GM18502 (cell line): Measurements from ENCODE around the gene TFEC.
"Not testable (repeated sequence)": the region's sequence is repeated elsewhere in the genome, so short reads cannot be mapped to it uniquely, and the experiment has no call there.

Experiments used
- ATAC-seq: cut with Tn5 transposase; IDR thresholded peaks from one replicate; pipeline ENCODE4 v1.9.1; 2021; ENCODE audit warnings: mild to moderate bottlenecking; ENCODE audit not compliant: unreplicated experiment, poor library complexity

The TFEC gene

DNA sequence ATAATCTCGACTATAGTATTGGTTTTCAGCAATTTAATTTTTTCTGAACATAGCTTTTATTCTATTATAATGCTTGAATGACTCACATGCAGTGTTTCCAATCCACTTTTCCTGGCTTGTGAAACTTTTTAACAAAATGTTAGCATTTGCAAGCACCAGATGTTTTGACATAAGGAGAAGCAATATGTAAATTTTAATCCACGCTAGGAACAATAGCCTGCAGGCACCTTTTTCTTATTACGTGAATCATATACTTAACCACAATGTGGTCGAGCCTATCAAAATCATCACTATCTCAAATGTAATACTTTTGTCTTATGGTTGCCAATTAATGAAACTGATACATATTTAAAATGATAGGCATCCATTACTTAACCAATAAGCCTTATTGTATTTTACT is 97.1 kb downstream of the TFEC start:
- no peak for ATAC-seq

DNA sequence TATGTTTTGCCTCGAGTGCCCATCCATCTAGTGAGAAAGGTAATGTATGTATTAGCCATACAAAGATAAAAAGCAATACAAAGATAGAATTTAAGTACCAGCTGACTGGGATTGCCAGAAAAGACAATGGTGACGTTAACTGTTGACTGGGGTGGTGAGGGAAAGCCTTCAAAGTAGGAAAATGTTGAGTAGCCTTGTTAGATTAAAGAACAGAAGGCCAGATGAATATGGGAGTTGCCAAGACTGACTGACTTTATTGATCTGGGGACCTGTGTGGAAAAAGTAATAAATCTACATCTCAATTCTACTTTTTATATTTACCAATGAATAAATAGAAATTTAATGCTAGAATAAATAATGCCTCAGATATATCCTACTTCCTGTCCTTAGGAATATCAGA is 97.7 kb downstream of the TFEC start:
- no peak for ATAC-seq

DNA sequence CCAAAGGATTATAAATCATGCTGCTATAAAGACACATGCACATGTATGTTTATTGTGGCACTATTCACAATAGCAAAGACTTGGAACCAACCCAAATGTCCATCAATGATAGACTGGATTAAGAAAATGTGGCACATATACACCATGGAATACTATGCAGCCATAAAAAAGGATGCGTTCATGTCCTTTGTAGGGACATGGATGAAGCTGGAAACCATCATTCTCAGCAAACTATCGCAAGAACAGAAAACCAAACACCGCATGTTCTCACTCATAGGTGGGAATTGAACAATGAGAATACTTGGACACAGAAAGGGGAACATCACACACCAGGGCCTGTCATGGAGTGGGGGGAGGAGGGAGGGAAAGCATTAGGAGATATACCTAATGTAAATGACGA is 100.4 kb downstream of the TFEC start:
- ATAC-seq: not testable (repeated sequence)

DNA sequence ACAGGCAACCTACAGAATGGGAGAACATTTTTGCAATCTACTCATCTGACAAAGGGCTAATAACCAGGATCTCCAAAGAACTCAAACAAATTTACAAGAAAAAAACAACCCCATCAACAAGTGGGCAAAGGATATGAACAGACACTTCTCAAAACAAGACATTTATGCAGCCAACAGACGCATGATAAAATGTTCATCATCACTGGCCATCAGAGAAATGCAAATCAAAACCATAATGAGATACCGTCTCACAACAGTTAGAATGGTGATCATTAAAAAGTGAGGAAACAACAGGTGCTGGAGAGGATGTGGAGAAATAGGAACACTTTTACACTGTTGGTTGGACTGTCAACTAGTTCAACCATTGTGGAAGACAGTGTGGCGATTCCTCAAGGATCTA is 100.8 kb downstream of the TFEC start:
- not testable (repeated sequence) for ATAC-seq

DNA sequence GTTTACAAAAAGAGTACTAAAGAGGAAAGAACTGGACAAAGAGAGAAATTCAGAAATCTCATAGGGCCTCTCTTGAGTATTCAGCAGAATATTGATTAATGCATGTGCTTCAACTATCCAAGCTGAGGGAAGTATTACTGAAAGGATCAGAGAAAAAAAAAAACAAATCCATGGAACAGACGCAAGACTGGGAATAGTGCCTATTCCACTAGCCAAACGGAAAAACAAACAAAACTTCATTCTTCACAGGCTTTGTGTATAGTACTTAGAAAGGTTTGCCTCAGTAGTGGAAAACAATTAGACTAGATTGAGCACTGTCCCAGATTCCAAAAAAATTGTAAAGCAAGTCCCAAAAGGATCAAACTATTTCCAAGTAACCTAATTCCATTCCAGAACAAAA is 106.2 kb downstream of the TFEC start:
- ATAC-seq: no peak

DNA sequence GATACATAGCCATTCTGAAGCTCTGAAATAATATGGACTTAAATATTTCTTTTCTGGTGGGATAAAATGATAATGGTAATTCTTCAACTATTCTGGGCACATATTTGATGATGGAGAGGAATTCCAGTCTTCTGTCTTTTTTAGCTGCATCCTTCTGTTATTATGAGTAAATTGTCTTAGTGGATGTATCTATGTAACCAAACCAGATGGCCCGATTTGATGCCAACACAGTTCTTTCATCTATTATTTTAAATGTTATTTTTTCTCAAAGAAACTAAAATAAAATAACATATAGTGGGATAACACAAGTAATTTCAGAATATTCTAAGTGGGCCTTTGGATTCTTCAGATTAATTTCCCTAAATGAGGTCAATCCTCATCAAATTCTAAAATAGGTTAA is 110.2 kb downstream of the TFEC start:
- no peak for ATAC-seq

DNA sequence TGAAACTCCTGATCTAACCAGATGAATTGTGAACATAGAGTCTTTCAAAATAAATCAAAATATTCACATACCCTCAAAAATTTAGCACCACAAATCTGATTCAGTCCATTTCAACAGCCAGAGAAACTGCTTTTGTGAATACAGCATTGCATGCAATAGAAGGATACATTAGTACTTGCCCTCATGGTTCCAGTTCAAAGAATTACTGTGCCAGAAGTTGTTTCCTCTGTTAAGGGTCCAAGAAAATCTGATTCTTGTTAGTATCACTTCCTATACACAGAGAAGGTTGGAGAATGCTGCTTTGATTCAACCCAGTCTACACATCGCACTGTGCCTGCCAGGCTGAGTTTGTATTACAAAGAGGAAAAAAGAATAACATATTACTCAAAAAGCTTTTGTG is 115.6 kb downstream of the TFEC start:
- no peak for ATAC-seq

DNA sequence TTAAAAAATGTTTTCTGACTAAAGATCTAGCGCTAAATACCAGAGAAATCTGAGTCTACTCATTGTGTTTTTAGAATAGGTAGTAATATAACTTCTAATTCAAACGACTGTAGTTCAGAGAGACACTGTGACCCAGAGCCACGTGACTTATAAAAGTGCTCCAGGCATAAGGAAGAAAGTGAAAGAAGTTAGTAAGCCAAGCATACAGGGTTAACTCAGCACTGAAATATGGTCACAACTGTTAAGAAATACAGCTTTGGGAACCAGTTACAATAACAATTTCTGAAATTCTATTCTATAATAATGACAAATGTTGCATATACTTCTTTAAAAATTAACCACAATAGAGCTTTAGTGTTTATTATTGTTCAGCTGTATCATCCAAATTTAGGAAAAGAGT is 119.1 kb downstream of the TFEC start:
- no peak for ATAC-seq

DNA sequence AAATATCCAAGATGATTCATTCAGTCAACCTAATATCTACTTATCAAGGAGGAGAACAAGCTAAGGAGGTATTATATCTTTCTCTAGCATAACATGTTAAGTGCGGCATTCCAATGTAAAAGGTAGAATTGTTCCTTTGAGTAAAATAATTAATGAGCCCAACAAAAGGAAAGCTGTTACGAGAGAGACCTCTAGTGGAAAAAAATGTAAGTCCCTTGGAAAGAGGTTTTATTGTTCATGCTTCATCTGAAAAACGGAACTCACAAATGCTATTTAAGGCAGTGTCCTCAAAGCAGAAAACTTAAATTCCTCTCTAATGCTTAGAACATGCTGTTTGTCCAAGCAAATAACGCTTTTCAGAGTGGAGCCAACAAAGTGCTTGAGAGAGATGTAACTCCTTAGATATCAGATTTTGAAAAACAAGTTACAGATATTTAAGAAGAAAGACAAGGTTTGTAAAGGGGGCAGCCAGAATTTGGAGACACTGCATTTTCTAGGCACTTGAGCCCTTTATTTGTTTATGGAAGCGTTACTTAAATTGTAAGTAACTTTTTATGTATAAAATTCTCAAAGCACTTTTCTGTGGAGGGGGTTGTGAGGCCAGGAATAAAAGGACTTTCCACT is 119.9 kb downstream of the TFEC start:
- ATAC-seq: peak; percentile 59

DNA sequence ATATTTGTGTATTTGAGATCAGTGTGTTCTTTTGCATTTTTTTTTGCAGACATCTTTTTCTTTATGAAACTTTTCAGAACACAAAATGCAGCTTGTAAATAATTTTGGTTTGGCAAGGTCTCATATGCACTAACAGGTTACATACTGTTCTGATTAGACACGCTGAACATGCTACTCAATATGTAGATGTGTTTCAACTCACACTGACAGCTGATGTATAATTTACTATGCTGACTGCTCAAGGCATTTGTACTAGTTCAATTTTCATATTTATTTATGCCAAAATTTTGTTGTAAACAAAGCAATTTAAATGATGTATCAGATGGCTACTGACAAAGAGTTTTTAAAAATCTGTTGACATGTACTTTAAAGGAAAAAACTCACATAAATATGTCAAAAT is 123.8 kb downstream of the TFEC start:
- no peak for ATAC-seq

DNA sequence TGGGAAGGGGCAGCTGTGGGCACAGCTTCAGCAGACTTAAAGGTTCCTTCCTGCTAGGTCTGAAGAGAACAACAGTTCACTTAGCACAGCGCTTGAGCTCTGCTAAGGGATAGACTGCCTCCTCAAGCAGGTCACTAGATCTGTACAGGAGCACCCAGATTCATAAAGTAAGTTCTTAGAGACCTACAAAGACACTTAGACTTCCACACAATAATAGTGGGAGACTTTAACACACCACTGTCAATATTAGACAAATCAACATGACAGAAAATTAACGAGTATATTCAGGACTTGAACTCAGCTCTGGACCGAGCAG is 140.9 kb downstream of the TFEC start:
- ATAC-seq: no peak

DNA sequence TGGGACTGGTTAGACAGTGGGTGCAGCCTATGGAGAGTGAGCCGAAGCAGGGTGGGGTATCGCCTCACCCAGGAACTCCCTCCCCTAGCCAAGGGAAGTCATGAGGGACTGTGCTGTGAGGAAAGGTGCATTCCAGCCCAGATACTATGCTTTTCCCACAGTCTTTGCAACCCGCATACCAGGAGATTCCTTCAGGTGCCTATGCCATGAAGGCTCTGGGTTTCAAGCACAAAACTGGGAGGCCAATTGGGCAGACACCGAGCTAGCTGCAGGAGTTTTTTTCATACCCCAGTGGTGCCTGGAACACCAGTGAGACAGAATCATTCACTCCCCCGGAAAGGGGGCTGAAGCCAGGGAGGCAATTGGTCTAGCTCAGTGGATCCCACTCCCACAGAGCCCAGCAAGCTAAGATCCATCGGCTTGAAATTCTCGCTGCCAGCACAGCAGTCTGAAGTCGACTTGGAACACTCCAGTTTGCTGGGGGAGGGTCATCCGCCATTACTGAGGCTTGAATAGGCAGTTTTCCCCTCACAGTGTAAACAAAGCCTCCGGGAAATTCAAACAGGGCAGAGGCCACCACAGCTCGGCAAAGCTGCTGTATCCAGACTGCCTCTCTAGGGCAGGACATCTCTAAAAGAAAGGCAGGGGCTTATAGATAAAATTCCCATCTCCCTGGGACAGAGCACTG is 141.4 kb downstream of the TFEC start:
- ATAC-seq: no peak

DNA sequence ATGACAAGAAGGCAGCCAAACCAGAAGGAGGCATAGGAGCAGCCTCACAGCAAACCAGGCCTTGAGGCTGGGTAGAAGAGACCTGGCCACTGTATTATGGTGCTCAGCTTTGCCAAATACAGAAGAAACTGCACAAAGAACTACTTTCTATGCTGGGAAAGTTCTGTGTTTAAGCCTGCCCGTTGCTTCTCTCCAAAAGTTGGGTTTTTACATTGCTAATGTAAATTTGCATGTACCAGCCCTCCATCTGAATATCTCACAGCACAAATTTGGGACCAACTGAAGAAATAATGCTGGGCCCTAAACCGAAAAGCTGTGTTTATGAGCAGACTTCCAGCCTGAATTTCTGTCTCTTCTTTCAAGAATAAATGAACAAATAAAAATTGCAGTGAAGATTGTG is 145.0 kb downstream of the TFEC start:
- no peak for ATAC-seq
